H1 (cell line): ENCODE measurements around the gene PRKACA. TPM values are rescaled to one million over a fixed set of nuclear protein-coding genes. Genes with fewer than 3 reads are reported as not detected.
A peak's percentile ranks its signal among the peaks of the same experiment; 100 is the strongest.

Experiments
- CTCF ChIA-PET: fragments of 300-600 bp; sonication (Branson Sonifier 250); formaldehyde crosslinking; loops from one replicate; lab custom pipeline; 2021; ENCODE audit not compliant: partially characterized antibody; lab: Charles Lee
- POLR2A ChIA-PET: fragments of 300-600 bp; sonication (Branson Sonifier 250); formaldehyde crosslinking; loops from one replicate; lab custom pipeline; 2021; ENCODE audit warnings: inconsistent platforms; ENCODE audit not compliant: partially characterized antibody; lab: Charles Lee
- DNase-seq, 2 experiments: peaks; one replicate each; pipeline versions ENCODE4 v3.0.0 to v3.0.0-alpha.2; 2010 to 2022; ENCODE audit warnings: low spot score in 2 of 2, low read depth in 1 of 2, mixed read lengths in 1 of 2
- FAIRE-seq: peaks from 2 replicates; lab custom pipeline; 2011; peaks lifted over from hg19 to GRCh38; lab: Jason Lieb, UNC
- H2AFZ ChIP-seq: 2 replicates; pipeline ENCODE4 v1.8.1; 2012; ENCODE audit warnings: low read length, inconsistent platforms
- H2AK5ac ChIP-seq: 2 replicates; pipeline ENCODE4 v1.6.1; 2013; ENCODE audit warnings: low read depth, low read length
- H2BK120ac ChIP-seq: replicated peaks from 2 replicates; pipeline ENCODE3; 2013; ENCODE audit warnings: low read depth, low read length, inconsistent platforms
- H2BK12ac ChIP-seq: 2 replicates; pipeline ENCODE4 v1.6.1; 2013; ENCODE audit warnings: low read depth, low read length
- H2BK15ac ChIP-seq: 2 replicates; pipeline ENCODE4 v1.6.1; 2013; ENCODE audit warnings: low read length
- H2BK20ac ChIP-seq: 2 replicates; pipeline ENCODE4 v1.6.1; 2013; ENCODE audit warnings: low read length
- H2BK5ac ChIP-seq: 2 replicates; pipeline ENCODE4 v1.6.1; 2013; ENCODE audit warnings: low read depth, low read length
- H3K14ac ChIP-seq: 2 replicates; pipeline ENCODE4 v1.6.1; 2013; ENCODE audit warnings: inconsistent platforms; ENCODE audit not compliant: insufficient read length
- H3K18ac ChIP-seq: 2 replicates; pipeline ENCODE4 v1.6.1; 2013; ENCODE audit warnings: low read length; ENCODE audit errors: extremely low read depth
- H3K23ac ChIP-seq: 2 replicates; pipeline ENCODE4 v1.6.1; 2013; ENCODE audit warnings: inconsistent platforms; ENCODE audit not compliant: insufficient read length
- H3K23me2 ChIP-seq: 2 replicates; pipeline ENCODE4 v1.6.1; 2013; ENCODE audit warnings: low read depth, low read length
- H3K27ac ChIP-seq: 2 replicates; pipeline ENCODE4 v1.6.1; 2011; ENCODE audit warnings: low read depth, low read length, inconsistent platforms
- H3K27me3 ChIP-seq, 4 experiments: replicated peaks in 1 of 4; 1 replicate in 1 of 4; 2 replicates in 3 of 4; pipeline versions ENCODE4 v1.6.1 to v1.8.1; 2011 to 2013; ENCODE audit warnings: low read length in 3 of 4, mild to moderate bottlenecking in 3 of 4, inconsistent platforms in 2 of 4, mixed read lengths in 2 of 4, moderate library complexity in 1 of 4; ENCODE audit not compliant: control insufficient read depth in 3 of 4, insufficient read depth in 3 of 4; ENCODE audit errors: extremely low read depth in 1 of 4
- H3K36me3 ChIP-seq, 4 experiments: 2 replicates each; pipeline versions ENCODE4 v1.6.1 to v1.8.1; 2011 to 2013; ENCODE audit warnings: mild to moderate bottlenecking in 4 of 4, low read length in 3 of 4, moderate library complexity in 2 of 4, control low read depth in 1 of 4, inconsistent platforms in 1 of 4; ENCODE audit not compliant: insufficient read depth in 4 of 4, control insufficient read depth in 2 of 4
- H3K4ac ChIP-seq: replicated peaks from 2 replicates; pipeline ENCODE3; 2013; ENCODE audit warnings: low read length, low read depth, mixed read lengths, inconsistent platforms; ENCODE audit not compliant: insufficient read length
- H3K4me1 ChIP-seq, 4 experiments: replicated peaks in 1 of 4; 1 replicate in 1 of 4; 2 replicates in 3 of 4; pipeline versions ENCODE4 v1.6.1 to v1.8.1; 2011 to 2013; ENCODE audit warnings: low read length in 3 of 4, inconsistent platforms in 2 of 4, mixed read lengths in 1 of 4; ENCODE audit not compliant: insufficient read depth in 4 of 4, control insufficient read depth in 3 of 4
- H3K4me2 ChIP-seq, 2 experiments: 2 replicates each; pipeline versions ENCODE4 v1.6.1 to v1.8.1; 2011 to 2013; ENCODE audit warnings: low read depth in 2 of 2, low read length in 2 of 2, control low read depth in 1 of 2, inconsistent platforms in 1 of 2, mild to moderate bottlenecking in 1 of 2; ENCODE audit not compliant: insufficient read depth in 1 of 2
- H3K4me3 ChIP-seq, 4 experiments: fragments of 200-600, 300-600 bp in 1 of 4; sonication (generic), shearing (Covaris generic), sonication (Bioruptor Twin) in 1 of 4; 2 replicates each; pipeline versions ENCODE4 v1.5.1 to v1.8.1; 2011 to 2016; ENCODE audit warnings: low read length in 4 of 4, low read depth in 3 of 4, control low read depth in 2 of 4, inconsistent platforms in 2 of 4, mild to moderate bottlenecking in 2 of 4, mixed read lengths in 1 of 4, moderate library complexity in 1 of 4; ENCODE audit not compliant: insufficient read depth in 2 of 4; ENCODE audit errors: extremely low read depth in 1 of 4
- H3K56ac ChIP-seq: replicated peaks from 2 replicates; pipeline ENCODE3; 2013; ENCODE audit warnings: low read depth, mild to moderate bottlenecking, mixed read lengths, low read length, inconsistent platforms; ENCODE audit not compliant: insufficient read length
- H3K79me1 ChIP-seq: 2 replicates; pipeline ENCODE4 v1.6.1; 2013; ENCODE audit warnings: low read depth, low read length, control low read depth
- H3K79me2 ChIP-seq, 2 experiments: 2 replicates each; pipeline versions ENCODE4 v1.6.1 to v1.8.1; 2012 to 2013; ENCODE audit warnings: low read length in 2 of 2, mild to moderate bottlenecking in 2 of 2, inconsistent platforms in 1 of 2; ENCODE audit not compliant: insufficient read depth in 2 of 2, control insufficient read depth in 1 of 2
- H3K9ac ChIP-seq, 4 experiments: replicated peaks in 1 of 4; 1 replicate in 1 of 4; 2 replicates in 3 of 4; pipeline versions ENCODE4 v1.6.1 to v1.8.1; 2011 to 2013; ENCODE audit warnings: low read depth in 3 of 4, low read length in 3 of 4, control low read depth in 2 of 4, mild to moderate bottlenecking in 2 of 4, moderate library complexity in 2 of 4, inconsistent platforms in 1 of 4; ENCODE audit errors: extremely low read depth in 1 of 4
- H3K9me3 ChIP-seq, 2 experiments: 2 replicates each; pipeline versions ENCODE4 v1.6.1 to v1.8.1; 2012 to 2013; ENCODE audit warnings: mild to moderate bottlenecking in 2 of 2, moderate library complexity in 2 of 2, control low read depth in 1 of 2, inconsistent platforms in 1 of 2, low read depth in 1 of 2, low read length in 1 of 2, mixed read lengths in 1 of 2; ENCODE audit not compliant: insufficient read depth in 2 of 2
- H4K20me1 ChIP-seq, 2 experiments: replicated peaks in 1 of 2; 2 replicates each; pipeline versions ENCODE3 to v1.8.1; 2011 to 2013; ENCODE audit warnings: inconsistent platforms in 2 of 2, low read length in 2 of 2, mild to moderate bottlenecking in 1 of 2; ENCODE audit not compliant: insufficient read depth in 2 of 2, control insufficient read depth in 1 of 2
- H4K5ac ChIP-seq: 2 replicates; pipeline ENCODE4 v1.6.1; 2013; ENCODE audit warnings: low read length, low read depth, mixed read lengths, inconsistent platforms; ENCODE audit not compliant: insufficient read length
- H4K8ac ChIP-seq: 2 replicates; pipeline ENCODE4 v1.8.0; 2013; ENCODE audit warnings: mild to moderate bottlenecking, moderate library complexity, low read length, inconsistent platforms; ENCODE audit not compliant: insufficient read depth; ENCODE audit errors: extremely low read depth
- H4K91ac ChIP-seq: replicated peaks from 2 replicates; pipeline ENCODE3; 2013; ENCODE audit warnings: low read length, mixed read lengths, inconsistent platforms; ENCODE audit not compliant: insufficient read length
- CBX8 ChIP-seq: fragments of 300-800, 300-1000 bp; sonication (generic); IDR thresholded peaks from 2 replicates; pipeline ENCODE4 v1.7.1; 2016; ENCODE audit warnings: low read depth, low read length, borderline replicate concordance
- CHD1 ChIP-seq: IDR thresholded peaks from 2 replicates; pipeline ENCODE4 v1.6.1; 2012; ENCODE audit warnings: low read depth, low read length, improper control_type of control experiment
- CTBP2 ChIP-seq: IDR thresholded peaks from 2 replicates; pipeline ENCODE4 v1.7.0; 2011; ENCODE audit warnings: borderline replicate concordance, mild to moderate bottlenecking, moderate library complexity, mixed read lengths, low read length; ENCODE audit not compliant: insufficient read depth, insufficient read length
- HDAC2 ChIP-seq, 2 experiments: fragments of 300-600 bp in 1 of 2; sonication (generic) in 1 of 2; IDR thresholded peaks; 2 replicates each; pipeline ENCODE4 v1.6.1; 2011 to 2012; ENCODE audit warnings: low read depth in 2 of 2, low read length in 2 of 2, mild to moderate bottlenecking in 2 of 2, moderate library complexity in 2 of 2, borderline replicate concordance in 1 of 2, inconsistent platforms in 1 of 2
- MAFK ChIP-seq: IDR thresholded peaks from 2 replicates; pipeline ENCODE4 v1.6.1; 2012; ENCODE audit warnings: low read depth, mild to moderate bottlenecking, improper control_type of control experiment, low read length
- PHF8 ChIP-seq: fragments of 200-600 bp; sonication (generic); conservative IDR thresholded peaks from 2 replicates; pipeline ENCODE4 v1.7.1; 2012; ENCODE audit warnings: low read depth, mild to moderate bottlenecking, inconsistent platforms, low read length, moderate library complexity
- RBBP5 ChIP-seq: IDR thresholded peaks from 2 replicates; pipeline ENCODE4 v1.7.1; 2012; ENCODE audit warnings: low read depth, mild to moderate bottlenecking, inconsistent platforms, low read length, moderate library complexity, borderline replicate concordance
- RXRA ChIP-seq: IDR thresholded peaks from 2 replicates; pipeline ENCODE4 v1.6.1; 2011; ENCODE audit warnings: low read depth, mild to moderate bottlenecking, low read length, moderate library complexity; ENCODE audit not compliant: insufficient read depth
- SIX5 ChIP-seq: IDR thresholded peaks from 2 replicates; pipeline ENCODE4 v1.6.1; 2011; ENCODE audit warnings: mild to moderate bottlenecking, low read depth, low read length
- SP4 ChIP-seq: IDR thresholded peaks from 2 replicates; pipeline ENCODE4 v1.6.1; 2012; ENCODE audit warnings: low read length, inconsistent platforms
- TBP ChIP-seq: IDR thresholded peaks from 2 replicates; pipeline ENCODE4 v1.6.1; 2011; ENCODE audit warnings: low read depth, low read length, improper control_type of control experiment
- YY1 ChIP-seq: IDR thresholded peaks from 2 replicates; pipeline ENCODE4 v1.6.1; 2011; ENCODE audit warnings: low read depth, mild to moderate bottlenecking, low read length
- WGBS, 2 experiments: shearing (Covaris generic) in 1 of 2; methylation state at CpG; one replicate each; pipeline versions ENCODE4 v1.1.6 to v1.1.7; 2013 to 2015; ENCODE audit warnings: low lambda C conversion rate in 2 of 2, mixed read lengths in 2 of 2, inconsistent platforms in 1 of 2, low coverage in 1 of 2, missing lambda C conversion rate in 1 of 2; ENCODE audit not compliant: insufficient replicate concordance in 2 of 2, insufficient coverage in 1 of 2, insufficient read length in 1 of 2; ENCODE audit errors: extremely low coverage in 1 of 2, missing lambda C conversion rate in 1 of 2; 5-methylcytosine and 5-hydroxymethylcytosine counted together
- polyA plus RNA-seq, 7 experiments: library from polyadenylated mRNA; depleted of rRNA in 3 of 7; stranded (reverse) in 5 of 7; unstranded in 2 of 7; fragments of >200 nt in 5 of 7; fragments of 200-250 nt in 2 of 7; gene quantifications; 1 replicate in 5 of 7; 2 replicates in 1 of 7; 4 replicates in 1 of 7; pipeline versions ENCODE4 v1.2.1 to v1.2.3, GENCODE V29; 2011 to 2013; ENCODE audit warnings: missing spikeins in 2 of 7, mixed read lengths in 2 of 7
- total RNA-seq: library from RNA; stranded (reverse); fragmentation: NEBNext Ultra II Directional; extraction: Animal tissue kit (Norgen Biotek cat#: 25700); gene quantifications from 2 replicates; pipeline ENCODE4 v1.2.1, GENCODE V29; 2021

PRKACA gene
- total and polyA plus RNA-seq, 2 of the 8 experiments (the other 6 are each of a cell fraction or from before 2014, with no cell fraction given): 14.2 to 48.2 TPM

- H3K4me1 ChIP-seq: peaks cover 0 to 15% (median 9%) of the 10 kb centered on the region in 4 experiments; a peak in 5 of 7 replicates
- no peak overlapping the region for H3K9ac ChIP-seq
- H2AK5ac ChIP-seq: no peak overlapping the region
- H2BK120ac ChIP-seq: no peak overlapping the region
- no peak overlapping the region for H3K4ac ChIP-seq
- H2BK12ac ChIP-seq: no peak overlapping the region
- H4K91ac ChIP-seq: no peak overlapping the region
- WGBS, 2 experiments: 93% methylated on average over 43 of the region's 43 CpGs; no CpG with 5 or more reads in 1 of the 2 experiments
- ChIA-PET CTCF (interaction anchor here (1.0 to 7.0 kb wide), 13 partner anchors 9 to 267 kb away, joined by 3 to 103 read pairs (median 8); partner anchors contain the start of genes C19orf67, NANOS3 and PALM3), POLR2A (interaction anchor here (0.5 to 1.4 kb wide), 4 partner anchors 10 to 293 kb away, joined by 3 to 6 read pairs (median 4); no protein-coding TSS in a partner anchor)
- H4K5ac ChIP-seq: no peak overlapping the region
- no peaks in the 10 kb centered on the region for H3K36me3 ChIP-seq
- H3K56ac ChIP-seq: no peak overlapping the region
- H3K79me1 ChIP-seq: no peaks in the 10 kb centered on the region
- H3K9me3 ChIP-seq: no peaks in the 10 kb centered on the region; a peak in 1 of 4 replicates
- H3K14ac ChIP-seq: no peak overlapping the region
- no peak overlapping the region; the same call in 1 of the 2 replicates for H4K8ac ChIP-seq
- peaks cover 17 to 33% (median 28%) of the 10 kb centered on the region in 4 experiments for H3K27me3 ChIP-seq
- H3K79me2 ChIP-seq: no peaks in the 10 kb centered on the region
- no peak for FAIRE-seq
- H2BK20ac ChIP-seq: no peak overlapping the region
- H3K23ac ChIP-seq: no peak overlapping the region
- H3K18ac ChIP-seq: no peak overlapping the region
- no peak overlapping the region for H2BK5ac ChIP-seq
- H3K23me2 ChIP-seq: peaks cover 18% of the 10 kb centered on the region; the same call in 1 of the 2 replicates
- H3K27ac ChIP-seq: no peak overlapping the region
- H3K4me2 ChIP-seq: no peak overlapping the region
- no peak overlapping the region for H2AFZ ChIP-seq
- no peak overlapping the region for H3K4me3 ChIP-seq
- DNase-seq: no peak
- peak overlapping the region; percentile 61; the same call in 1 of the 2 replicates for H2BK15ac ChIP-seq
- peaks cover 0 to 2% of the 10 kb centered on the region in 2 experiments for H4K20me1 ChIP-seq
- TF ChIP-seq CTBP2 (no peak), SIX5 (no peak), MAFK (no peak), HDAC2 (IDR thresholded peaks at IDR 0.05; ENCODE audit: borderline replicate concordance in 1 of 2, low read depth in 2 of 2, low read length in 2 of 2) (no peak), CBX8 (no peak), RBBP5 (no peak), YY1 (no peak), PHF8 (no peak), RXRA (no peak), CHD1 (no peak), SP4 (no peak), TBP (no peak)
Observed at GRCh38 chr19:14070268-14071050, 47.1 kb downstream of the PRKACA start.
